ENCODE data around the gene TRIM38. TPM values are rescaled to one million over a fixed set of nuclear protein-coding genes. Genes with fewer than 3 reads are reported as not detected.

Gene TRIM38
- total and polyA plus RNA-seq, 2 of the 13 experiments (the other 11 are each of a cell fraction or from before 2014, with no cell fraction given) = 2.5 to 3.1 TPM

- TF ChIP-seq, protein P1, sequence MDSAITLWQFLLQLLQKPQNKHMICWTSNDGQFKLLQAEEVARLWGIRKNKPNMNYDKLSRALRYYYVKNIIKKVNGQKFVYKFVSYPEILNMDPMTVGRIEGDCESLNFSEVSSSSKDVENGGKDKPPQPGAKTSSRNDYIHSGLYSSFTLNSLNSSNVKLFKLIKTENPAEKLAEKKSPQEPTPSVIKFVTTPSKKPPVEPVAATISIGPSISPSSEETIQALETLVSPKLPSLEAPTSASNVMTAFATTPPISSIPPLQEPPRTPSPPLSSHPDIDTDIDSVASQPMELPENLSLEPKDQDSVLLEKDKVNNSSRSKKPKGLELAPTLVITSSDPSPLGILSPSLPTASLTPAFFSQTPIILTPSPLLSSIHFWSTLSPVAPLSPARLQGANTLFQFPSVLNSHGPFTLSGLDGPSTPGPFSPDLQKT (CRISPR knock-in tag; IDR thresholded peaks at IDR 0.05; ENCODE audit: borderline replicate concordance) = no peak
- no peak for TF ChIP-seq ZFAT (CRISPR knock-in tag; conservative IDR thresholded peaks at IDR 0.05)
- TF ChIP-seq MYPOP (CRISPR knock-in tag; IDR thresholded peaks at IDR 0.05) = peak; percentile 76; the same call in 1 of the 2 replicates
- no peak for TF ChIP-seq ZNF816 (CRISPR knock-in tag; IDR thresholded peaks at IDR 0.05; ENCODE audit: borderline replicate concordance)
- TF ChIP-seq TGIF2 (CRISPR knock-in tag; IDR thresholded peaks at IDR 0.05) = no peak
- TF ChIP-seq KAT2B (IDR thresholded peaks at IDR 0.05; ENCODE audit: borderline replicate concordance, low read depth, low read length) = no peak
- TF ChIP-seq ZNF232 (CRISPR knock-in tag; IDR thresholded peaks at IDR 0.05; ENCODE audit: borderline replicate concordance) = no peak
- peak; percentile 31; the same call in 1 of the 2 replicates for TF ChIP-seq ZNF792 (CRISPR knock-in tag; IDR thresholded peaks at IDR 0.05)
- TF ChIP-seq, protein P2, sequence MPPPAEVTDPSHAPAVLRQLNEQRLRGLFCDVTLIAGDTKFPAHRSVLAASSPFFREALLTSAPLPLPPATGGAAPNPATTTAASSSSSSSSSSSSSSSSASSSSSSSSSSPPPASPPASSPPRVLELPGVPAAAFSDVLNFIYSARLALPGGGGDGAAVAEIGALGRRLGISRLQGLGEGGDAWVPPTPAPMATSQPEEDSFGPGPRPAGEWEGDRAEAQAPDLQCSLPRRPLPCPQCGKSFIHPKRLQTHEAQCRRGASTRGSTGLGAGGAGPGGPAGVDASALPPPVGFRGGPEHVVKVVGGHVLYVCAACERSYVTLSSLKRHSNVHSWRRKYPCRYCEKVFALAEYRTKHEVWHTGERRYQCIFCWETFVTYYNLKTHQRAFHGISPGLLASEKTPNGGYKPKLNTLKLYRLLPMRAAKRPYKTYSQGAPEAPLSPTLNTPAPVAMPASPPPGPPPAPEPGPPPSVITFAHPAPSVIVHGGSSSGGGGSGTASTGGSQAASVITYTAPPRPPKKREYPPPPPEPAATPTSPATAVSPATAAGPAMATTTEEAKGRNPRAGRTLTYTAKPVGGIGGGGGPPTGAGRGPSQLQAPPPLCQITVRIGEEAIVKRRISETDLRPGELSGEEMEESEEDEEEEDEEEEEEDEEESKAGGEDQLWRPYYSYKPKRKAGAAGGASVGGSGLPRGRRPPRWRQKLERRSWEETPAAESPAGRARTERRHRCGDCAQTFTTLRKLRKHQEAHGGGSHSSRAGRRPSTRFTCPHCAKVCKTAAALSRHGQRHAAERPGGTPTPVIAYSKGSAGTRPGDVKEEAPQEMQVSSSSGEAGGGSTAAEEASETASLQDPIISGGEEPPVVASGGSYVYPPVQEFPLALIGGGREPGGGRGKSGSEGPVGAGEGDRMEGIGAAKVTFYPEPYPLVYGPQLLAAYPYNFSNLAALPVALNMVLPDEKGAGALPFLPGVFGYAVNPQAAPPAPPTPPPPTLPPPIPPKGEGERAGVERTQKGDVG (CRISPR knock-in tag; IDR thresholded peaks at IDR 0.05; ENCODE audit: borderline replicate concordance) = peak; percentile 73; the same call in 1 of the 2 replicates
- no peak for TF ChIP-seq ZNF850 (CRISPR knock-in tag; conservative IDR thresholded peaks at IDR 0.05)
- TF ChIP-seq ELF3 (CRISPR knock-in tag; IDR thresholded peaks at IDR 0.05) = no peak
- TF ChIP-seq GFI1 (CRISPR knock-in tag; IDR thresholded peaks at IDR 0.05; ENCODE audit: borderline replicate concordance) = peak; percentile 59; the same call in 1 of the 2 replicates
- TF ChIP-seq, protein P3, sequence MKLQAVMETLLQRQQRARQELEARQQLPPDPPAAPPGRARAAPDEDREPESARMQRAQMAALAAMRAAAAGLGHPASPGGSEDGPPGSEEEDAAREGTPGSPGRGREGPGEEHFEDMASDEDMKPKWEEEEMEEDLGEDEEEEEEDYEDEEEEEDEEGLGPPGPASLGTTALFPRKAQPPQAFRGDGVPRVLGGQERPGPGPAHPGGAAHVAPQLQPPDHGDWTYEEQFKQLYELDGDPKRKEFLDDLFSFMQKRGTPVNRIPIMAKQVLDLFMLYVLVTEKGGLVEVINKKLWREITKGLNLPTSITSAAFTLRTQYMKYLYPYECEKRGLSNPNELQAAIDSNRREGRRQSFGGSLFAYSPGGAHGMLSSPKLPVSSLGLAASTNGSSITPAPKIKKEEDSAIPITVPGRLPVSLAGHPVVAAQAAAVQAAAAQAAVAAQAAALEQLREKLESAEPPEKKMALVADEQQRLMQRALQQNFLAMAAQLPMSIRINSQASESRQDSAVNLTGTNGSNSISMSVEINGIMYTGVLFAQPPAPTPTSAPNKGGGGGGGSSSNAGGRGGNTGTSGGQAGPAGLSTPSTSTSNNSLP (IDR thresholded peaks at IDR 0.05; ENCODE audit: low read depth, low read length) = no peak; the same call in none of the 2 replicates
- TF ChIP-seq ZNF766 (CRISPR knock-in tag; IDR thresholded peaks at IDR 0.05; ENCODE audit: borderline replicate concordance) = no peak
- TF ChIP-seq FIP1L1 (IDR thresholded peaks at IDR 0.05; ENCODE audit: borderline replicate concordance, insufficient read depth, low read depth, low read length) = peak; percentile 98
- TF ChIP-seq JUN (CRISPR knock-in tag; IDR thresholded peaks at IDR 0.05) = no peak
- TF ChIP-seq, protein P4, sequence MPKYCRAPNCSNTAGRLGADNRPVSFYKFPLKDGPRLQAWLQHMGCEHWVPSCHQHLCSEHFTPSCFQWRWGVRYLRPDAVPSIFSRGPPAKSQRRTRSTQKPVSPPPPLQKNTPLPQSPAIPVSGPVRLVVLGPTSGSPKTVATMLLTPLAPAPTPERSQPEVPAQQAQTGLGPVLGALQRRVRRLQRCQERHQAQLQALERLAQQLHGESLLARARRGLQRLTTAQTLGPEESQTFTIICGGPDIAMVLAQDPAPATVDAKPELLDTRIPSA (CRISPR knock-in tag; IDR thresholded peaks at IDR 0.05; ENCODE audit: borderline replicate concordance) = no peak
- no peak for TF ChIP-seq ESRRA (CRISPR knock-in tag; IDR thresholded peaks at IDR 0.05; ENCODE audit: low read depth)
- TF ChIP-seq PRPF4 (IDR thresholded peaks at IDR 0.05; ENCODE audit: low read depth, low read length, poor library complexity, severe bottlenecking) = no peak
Measured at GRCh38 chr6:26033085-26033940, 70.7 kb downstream of the TRIM38 start (continued).
